DMS53 treated with DMSO at 0.1 percent for 48 hours (cell line): ENCODE results near the gene MPRIP.

Experiments used
- DNase-seq: peaks from one replicate; lab custom pipeline; 2025; ENCODE audit not compliant: unreplicated experiment; lab: John Stamatoyannopoulos, UW

Gene MPRIP

DNA sequence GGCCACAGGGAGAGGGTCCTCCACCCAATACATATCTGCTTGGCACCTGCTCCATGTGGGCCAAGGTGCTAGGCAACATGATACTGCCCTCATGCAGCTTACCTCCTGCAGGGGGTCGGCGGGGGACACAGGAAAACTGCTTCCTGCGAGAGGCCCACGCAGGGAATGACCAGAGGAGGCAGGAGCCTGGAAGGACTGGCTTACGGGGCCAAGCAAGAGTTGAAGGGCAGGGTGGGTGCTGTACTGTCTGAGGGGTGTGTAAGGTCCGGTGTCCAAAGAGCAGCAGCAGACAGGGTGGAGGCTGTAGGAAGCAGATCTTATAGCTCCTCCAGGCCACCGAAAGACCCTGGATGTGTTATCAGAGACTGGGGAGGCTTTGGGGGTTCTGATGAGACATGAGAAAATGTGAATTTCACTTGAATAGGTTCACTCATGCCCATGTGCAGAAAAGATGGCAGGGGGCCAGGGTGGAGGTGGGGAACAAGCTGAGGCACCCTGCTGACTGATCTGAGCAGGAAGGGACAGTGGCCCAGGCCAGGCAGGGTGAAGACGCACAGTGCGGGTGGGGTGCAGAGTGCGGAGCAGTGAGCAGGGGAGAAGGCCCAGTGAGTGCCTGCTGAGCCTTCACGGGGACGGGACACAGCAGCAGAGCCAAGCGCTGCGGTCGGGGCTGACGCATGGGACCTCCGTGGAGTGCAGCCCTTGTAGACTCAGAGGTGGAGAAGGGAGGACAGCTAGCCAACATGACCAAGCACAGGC lies 186.4 kb downstream of the MPRIP start:
- DNase-seq = no peak

DNA sequence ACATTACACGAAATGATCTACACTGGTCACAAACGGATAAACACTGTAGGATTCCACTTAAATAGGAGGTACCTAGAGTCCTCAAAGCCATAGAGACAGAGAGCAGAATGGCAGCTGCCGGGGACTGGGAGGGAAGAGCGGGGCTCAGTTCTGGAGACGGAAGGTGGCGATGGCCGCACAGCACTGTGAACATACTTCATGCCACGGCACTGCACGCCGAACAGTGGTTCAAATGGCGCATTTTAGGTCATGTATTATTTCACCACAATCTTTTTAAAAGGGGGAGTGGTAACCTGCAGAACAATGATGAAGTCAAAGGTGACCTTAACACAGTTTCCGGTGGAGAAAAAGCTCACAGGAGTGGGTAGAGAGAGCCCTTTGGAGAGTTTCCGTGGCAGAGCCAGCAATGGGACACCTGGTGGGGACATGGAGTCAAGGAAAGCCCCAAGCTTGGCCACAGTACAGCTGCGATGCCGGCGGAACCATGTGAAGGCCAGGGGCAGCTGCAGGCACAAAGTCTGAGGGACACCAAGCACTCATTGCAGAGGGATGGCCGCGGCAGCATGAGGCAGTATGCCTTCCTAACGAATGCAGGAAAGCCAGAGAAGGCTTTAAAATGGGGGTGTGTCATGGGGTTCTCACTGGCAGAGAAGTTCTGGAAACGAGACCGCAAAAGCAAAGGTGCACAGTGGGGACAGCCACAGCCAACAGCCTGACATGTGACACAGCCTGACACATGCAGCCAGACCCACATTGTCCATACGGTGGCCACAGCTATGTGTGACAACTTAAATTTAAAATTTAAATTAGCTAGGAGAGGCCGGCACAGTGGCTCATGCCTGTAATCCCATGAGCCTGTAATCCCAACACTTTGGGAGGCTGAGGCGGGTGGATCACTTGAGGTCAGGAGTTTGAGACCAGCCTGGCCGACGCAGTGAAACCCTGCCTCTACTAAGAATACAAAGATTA lies 187.4 kb downstream of the MPRIP start:
- no peak for DNase-seq

DNA sequence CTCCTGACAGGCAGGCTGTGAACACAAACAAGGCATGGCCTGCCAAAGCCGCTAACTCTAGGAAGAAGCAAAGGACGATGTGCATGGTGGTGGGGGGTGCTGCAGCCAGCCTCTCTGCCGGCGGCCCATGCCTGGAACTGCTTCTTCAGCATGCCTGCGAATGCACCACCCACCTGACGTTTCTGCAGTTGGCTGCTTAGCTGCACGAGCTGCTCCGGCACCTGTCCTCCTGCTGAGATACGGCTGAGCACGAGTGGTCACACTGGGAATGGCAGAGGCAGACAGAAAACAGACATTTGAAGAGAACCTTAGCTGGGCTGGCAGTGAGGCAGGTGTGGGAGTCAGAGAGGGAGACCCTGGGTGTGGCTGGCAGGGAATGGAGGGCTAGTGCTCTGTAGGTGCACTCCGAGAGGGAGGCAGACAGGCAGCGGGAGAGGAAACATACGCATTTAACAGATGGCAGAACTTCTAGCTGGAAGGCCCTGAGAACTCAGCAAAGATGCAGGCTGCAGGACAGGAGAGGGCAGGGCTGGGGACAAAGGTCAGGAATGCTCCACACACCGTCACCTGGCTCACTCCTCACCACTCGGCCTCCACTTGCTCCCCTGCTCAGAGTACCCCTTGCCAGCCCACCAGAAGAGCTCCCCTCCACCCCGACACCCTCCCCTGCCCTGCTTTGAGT lies 189.5 kb downstream of the MPRIP start:
- DNase-seq = no peak

DNA sequence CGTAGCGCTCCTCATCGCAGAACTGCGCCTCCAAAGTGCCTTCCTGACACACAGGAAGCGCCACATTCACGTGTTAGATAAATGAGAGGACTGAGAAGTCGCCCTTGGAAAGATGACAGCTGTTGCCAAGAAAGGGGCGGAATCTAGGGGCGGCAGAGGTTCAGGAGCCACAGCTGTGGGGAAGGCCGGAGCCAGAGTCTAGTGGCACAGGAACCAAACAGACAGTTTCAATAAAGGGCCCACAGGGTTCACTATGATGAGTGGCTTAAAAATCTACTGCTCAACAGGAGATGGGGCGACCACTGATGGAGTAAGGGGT lies 190.0 kb downstream of the MPRIP start:
- no peak for DNase-seq

DNA sequence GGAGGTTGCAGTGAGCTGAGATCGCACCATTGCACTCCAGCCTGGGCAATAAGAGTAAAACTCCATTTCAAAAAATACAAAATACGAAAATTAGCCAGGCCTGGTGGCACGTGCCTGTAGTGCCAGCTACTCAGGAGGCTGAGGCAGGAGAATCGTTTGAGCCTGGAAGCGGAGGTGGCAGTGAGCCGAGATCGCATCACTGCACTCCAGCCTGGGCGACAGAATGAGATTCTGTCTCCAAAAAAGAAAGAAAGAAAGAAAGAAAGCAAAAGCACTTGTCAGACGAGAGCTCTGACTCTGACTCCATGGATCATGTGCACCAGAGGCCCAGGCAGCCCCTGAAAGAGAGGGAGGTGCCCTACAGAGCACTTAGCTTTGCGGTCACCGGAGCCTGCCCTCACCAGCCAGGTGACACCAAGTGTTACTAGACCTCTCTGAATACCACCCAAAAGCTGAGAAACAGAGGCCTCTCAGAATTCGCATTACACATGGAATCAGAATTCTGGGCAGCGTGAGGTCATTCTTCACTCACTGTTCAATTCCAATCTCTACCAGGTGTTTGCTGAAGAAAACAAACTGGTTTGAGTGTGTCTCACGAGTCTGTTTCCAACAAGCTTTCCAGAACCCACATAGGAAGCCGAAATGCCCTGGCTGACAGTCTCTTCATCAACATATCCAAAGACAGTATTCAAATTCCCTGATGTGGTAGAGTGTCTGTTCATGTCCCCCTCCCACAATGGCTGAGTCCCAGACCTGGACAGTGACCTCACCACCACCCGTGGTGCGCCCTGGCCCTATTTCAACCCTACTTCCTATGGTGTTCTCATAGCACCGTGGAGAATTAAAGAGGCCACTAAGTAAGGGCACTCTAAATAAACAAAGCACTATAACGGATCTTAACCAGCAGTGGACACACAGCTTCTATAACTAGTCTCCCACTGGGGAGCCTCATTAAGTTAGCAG lies 193.2 kb downstream of the MPRIP start:
- no peak for DNase-seq

DNA sequence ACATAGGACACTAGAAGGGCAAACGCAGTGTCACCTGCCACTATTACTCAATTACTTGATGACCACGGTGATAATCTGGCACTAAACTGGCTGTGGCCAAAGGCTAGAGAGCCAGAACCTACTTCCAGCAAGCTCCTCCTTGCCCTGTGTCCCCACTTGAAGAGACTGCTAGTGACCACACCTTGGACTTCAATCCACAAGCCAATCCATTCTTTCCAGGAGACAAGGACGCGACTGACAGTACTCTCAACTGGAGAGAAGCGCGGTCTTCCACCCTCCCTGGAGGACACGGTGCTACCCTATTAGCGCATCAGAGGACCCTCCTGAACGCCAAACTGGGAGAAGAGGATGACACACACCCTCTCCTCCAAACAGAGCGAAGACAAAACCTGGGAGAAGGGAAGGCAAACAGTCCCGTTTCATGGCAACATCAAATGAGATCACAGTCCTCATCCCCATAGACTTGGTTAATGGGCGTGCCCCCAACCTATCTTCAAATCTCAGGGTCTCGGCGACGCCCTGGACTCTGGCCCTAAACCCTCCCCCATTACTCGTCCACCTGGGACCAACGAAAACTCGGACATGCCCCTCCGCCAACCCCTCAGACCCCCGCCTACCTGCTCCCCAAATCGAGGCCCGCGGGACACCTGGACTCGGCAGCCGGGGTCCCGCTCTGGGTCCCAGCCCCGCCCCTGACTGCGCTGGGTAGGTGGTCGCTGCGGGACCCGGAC lies 194.2 kb downstream of the MPRIP start:
- DNase-seq = no peak

DNA sequence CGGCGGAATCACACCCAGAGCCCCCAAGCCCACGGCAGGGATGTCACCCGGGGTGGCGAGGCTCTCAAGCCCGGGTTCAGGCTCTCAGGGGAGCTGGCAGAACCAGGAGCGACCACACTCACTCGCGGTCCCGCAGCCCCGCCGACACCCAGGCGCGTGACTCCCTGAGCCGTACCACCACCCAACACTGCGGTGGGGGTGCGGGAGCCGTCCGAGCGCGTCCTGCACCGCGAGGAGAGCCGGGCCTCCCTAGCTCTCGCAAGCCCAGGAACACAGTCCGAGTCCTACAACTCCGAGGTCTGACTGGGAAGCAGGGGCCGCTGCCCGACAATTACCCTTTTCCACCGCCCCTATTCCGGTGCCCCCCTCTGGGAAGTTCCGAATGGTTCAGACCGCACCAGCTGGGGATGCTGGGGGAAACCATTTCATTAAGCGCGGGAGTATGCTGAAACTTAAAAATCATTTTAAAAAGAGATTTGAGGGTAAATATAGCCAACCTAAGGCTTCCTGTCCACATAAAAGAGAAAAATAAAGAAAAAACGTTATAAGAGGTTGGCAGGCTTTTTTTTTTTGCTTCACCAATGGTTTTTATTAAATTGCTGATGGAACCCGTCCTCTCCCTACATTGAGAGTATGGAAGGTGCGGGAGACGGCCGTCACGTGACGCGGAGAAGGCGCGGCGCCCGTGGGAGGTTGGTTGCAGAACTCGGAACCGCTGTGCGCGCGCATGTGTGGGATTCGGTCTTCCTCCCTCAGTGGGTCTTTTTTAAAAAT lies 195.0 kb downstream of the MPRIP start, which contains the start of gene FLCN:
FLCN (minus strand) TSS at position 143 of the 774 bp plus-strand sequence. CDS start 9,031 bp downstream, outside the sequence.
- peak; percentile 49 for DNase-seq

DNA sequence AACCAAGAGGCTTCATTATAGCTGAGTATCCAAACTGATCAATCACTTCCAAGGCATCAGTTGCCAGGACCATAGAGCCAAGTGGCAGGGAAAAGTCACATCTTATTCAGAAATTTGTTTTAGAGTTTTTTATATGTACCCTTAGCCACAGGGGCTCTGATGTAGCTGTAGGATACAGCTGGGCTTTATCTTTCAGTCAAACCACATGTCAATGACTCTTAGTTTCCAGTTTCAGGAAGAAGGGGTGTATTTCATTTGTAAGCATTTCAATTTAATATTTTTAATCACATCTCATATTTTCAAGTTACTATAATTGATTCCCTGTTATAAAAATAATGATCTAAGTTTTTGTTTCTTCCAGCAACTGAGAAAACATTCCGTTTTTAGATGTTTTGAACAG lies 197.6 kb downstream of the MPRIP start:
- DNase-seq = no peak

DNA sequence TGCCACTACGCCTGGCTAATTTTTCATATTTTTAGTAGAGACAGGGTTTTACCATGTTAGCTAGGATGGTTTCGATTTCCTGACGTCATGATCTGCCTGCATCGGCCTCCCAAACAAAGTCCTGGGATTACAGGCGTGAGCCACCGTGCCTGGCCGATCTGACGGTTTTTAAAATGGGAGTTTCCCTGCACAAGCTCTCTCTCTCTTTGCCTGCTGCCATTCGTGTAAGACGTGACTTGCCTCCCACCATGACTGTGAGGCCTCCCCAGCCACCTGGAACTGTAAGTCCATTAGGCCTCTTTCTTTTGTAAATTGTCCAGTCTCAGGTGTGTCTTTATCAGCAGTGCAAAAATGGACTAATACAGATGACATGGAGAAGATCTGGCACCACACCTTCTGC lies 199.4 kb downstream of the MPRIP start:
- no peak for DNase-seq

DNA sequence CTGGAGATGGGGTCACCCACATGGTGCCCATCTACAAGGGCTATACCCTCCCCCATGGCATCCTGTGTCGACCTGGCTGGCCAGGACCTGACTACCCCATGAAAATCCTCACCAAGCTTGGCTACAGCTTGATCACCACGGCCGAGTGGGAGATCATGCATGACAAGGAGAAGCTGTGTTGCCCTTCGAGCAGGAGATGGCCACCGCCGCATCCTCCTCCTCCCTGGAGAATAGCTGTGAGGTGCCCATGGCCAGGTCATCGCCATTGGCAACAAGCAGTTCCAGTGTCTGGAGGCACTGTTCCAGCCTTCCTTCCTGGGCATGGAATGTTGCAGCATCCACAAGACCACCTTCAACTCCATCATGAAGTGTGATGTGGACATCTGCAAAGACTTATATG lies 200.0 kb downstream of the MPRIP start:
- no peak for DNase-seq
